LNCaP clone FGC (cell line): ENCODE data around the gene STRADB.

Experiments used
- DNase-seq: peaks from one replicate; pipeline ENCODE4 v3.0.0-alpha.2; 2011; ENCODE audit warnings: low read depth
- H3K4me3 ChIP-seq: 2 replicates; pipeline ENCODE4 v1.5.1; 2011; ENCODE audit warnings: mild to moderate bottlenecking, low read depth, low read length, control low read depth
- CTCF ChIP-seq: IDR thresholded peaks from 2 replicates; pipeline ENCODE4 v1.5.1; 2012; ENCODE audit warnings: mild to moderate bottlenecking; ENCODE audit not compliant: control insufficient read depth, insufficient read depth; ENCODE audit errors: extremely low read depth

The STRADB gene

GRCh38 chr2:201515573-201516246, 64.2 kb downstream of the STRADB start:
- no peak for TF ChIP-seq CTCF

GRCh38 chr2:201517094-201517493, 65.6 kb downstream of the STRADB start:
- no peak for DNase-seq
- no peak overlapping the region for H3K4me3 ChIP-seq
- TF ChIP-seq CTCF = no peak

More at GRCh38 chr2:201515573-201516246, 64.2 kb downstream of the STRADB start:
- no peak for DNase-seq
- no peak overlapping the region for H3K4me3 ChIP-seq

- no peak for TF ChIP-seq CTCF
- no peak overlapping the region for H3K4me3 ChIP-seq
- no peak for DNase-seq
Measured at GRCh38 chr2:201520201-201520600, 68.7 kb downstream of the STRADB start.

DNA sequence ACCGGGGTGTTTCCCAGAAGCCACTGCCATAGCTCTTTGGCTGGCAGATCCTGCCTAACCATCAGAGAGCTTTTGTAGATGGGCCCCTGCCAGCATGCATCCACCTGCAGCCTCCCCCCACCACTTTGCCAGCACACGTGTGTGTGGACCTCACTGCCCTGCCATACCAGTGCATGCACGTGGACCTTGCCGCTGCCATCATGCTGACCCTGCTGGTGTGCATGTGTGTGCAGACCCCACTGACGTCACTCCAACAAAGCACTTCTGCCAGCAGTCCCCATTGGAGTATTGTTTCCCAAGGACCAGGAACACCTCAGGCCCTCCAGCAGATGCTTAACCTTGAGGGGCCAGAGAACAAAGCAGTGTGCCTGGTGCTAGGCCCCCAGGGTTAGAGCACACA, 71.4 kb downstream of the STRADB start:
- TF ChIP-seq CTCF = no peak
- no peak for DNase-seq
- H3K4me3 ChIP-seq = no peak overlapping the region

GRCh38 chr2:201523506-201523905, 72.0 kb downstream of the STRADB start:
- TF ChIP-seq CTCF = no peak
- no peak for DNase-seq
- no peak overlapping the region for H3K4me3 ChIP-seq
